Measurements from ENCODE around the gene GOLGA5.

The GOLGA5 gene

DNA sequence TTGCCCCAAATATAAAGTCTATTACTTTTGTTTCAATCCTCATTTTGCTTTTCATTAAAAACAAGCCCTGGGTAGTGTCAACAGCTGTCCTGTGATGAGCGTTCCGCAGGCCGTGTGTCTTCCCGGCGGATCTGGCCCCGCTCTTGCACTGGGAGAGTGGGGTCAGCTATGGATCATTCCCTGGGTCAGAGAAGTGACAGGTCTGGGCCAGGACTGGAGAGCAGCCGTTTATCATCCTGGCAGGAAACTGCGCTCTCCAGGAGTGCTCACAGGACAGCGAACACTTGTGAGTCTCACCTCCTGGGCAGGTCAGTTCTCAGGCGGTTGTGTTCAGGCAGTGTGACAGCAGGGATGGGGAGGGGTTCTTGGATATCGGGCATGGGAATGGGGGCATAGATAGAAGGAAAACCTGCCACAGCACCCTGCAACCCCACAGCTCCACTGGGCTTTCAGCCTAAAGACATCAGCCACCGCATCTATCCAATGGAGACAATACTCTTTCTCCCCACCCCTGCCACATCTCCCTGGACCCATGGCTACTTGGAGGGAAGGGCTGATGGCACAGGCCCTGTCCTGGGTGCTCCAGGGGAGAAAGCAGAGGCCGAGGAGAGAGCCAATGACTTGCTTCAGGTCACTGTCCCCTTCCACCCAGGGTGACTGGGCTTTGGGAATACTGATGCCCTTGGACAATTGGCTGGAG, 81.0 kb downstream of the GOLGA5 start:
- H3K4me3 ChIP-seq (ENCODE audit: low read length) = no peak overlapping the region
- no peaks in the 10 kb centered on the region for H3K9me3 ChIP-seq (ENCODE audit: control insufficient read depth, low read length)
- H3K9ac ChIP-seq (ENCODE audit: low read length) = no peak overlapping the region
- no peaks in the 10 kb centered on the region for H3K4me1 ChIP-seq (ENCODE audit: control insufficient read depth, insufficient read depth, low read length)
- no peaks in the 10 kb centered on the region for H3K36me3 ChIP-seq (ENCODE audit: control insufficient read depth, insufficient read depth, low read length)
- H3K27me3 ChIP-seq (ENCODE audit: control insufficient read depth, insufficient read depth, low read length) = peaks cover 8% of the 10 kb centered on the region

DNA sequence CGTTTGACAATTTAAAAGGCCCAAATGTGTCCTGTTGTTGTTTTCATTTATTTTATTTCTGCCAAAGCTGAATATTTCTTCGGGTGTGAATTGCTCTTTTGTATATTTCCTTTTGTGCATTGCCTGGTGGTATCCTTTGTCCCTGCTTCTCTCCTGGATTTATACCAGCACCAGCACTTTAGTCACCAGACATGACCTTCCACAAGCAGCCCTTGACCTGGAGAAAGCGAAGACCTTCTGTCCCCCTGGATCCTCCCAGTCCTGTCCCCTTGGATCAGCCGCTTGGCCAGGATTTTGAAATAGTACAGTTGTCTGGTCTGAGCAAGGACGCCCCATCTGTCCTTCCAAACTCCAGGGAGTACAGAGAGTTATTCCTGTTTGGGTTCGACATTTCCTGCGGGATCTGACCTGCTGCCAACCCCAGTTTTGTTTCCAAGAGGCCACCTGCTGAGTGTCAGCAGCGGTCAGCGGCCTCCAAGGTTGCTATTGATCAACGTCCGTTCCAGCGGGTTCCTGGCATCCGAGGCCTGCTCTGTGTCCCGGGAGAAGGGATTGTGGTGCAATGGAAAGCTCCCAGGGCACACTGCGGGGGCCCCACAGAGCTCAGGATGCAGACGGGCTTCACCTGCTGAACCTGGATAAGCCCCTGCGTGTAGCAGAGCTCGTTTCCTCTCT, 83.8 kb downstream of the GOLGA5 start:
- Histone ChIP-seq H3K9me3 (ENCODE audit: control insufficient read depth, low read length) (no peaks in the 10 kb centered on the region), H3K9ac (ENCODE audit: low read length) (no peak overlapping the region), H3K4me3 (ENCODE audit: low read length) (no peak overlapping the region), H3K4me1 (ENCODE audit: control insufficient read depth, insufficient read depth, low read length) (no peaks in the 10 kb centered on the region), H3K36me3 (ENCODE audit: control insufficient read depth, insufficient read depth, low read length) (no peaks in the 10 kb centered on the region), H3K27me3 (ENCODE audit: control insufficient read depth, insufficient read depth, low read length) (peaks cover 23% of the 10 kb centered on the region)

DNA sequence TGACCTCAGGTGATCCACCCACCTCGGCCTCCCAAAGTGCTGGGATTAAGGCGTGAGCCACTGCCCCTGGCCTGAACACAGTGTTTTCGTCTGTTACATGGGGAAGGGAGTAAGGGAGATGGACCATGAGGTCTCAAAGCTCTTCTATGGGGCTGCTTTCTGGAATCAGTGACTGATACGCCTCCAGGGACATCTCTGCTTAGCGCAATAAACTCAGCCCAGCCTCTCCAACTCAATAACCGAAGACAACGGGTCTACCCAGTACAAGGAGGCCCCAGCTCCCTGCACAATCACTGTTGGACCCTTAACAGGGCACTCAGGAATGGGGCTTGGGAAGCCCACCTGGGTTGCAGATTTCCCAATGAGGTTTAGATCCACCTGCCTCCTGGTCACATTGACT, 86.2 kb downstream of the GOLGA5 start:
- no peaks in the 10 kb centered on the region for H3K9me3 ChIP-seq (ENCODE audit: control insufficient read depth, low read length)
- H3K4me1 ChIP-seq (ENCODE audit: control insufficient read depth, insufficient read depth, low read length) = no peaks in the 10 kb centered on the region
- H3K27me3 ChIP-seq (ENCODE audit: control insufficient read depth, insufficient read depth, low read length) = peaks cover 23% of the 10 kb centered on the region
- no peaks in the 10 kb centered on the region for H3K36me3 ChIP-seq (ENCODE audit: control insufficient read depth, insufficient read depth, low read length)
- no peak overlapping the region for H3K4me3 ChIP-seq (ENCODE audit: low read length)
- H3K9ac ChIP-seq (ENCODE audit: low read length) = no peak overlapping the region

- H3K4me3 ChIP-seq (ENCODE audit: low read length) = no peak overlapping the region
- no peaks in the 10 kb centered on the region for H3K9me3 ChIP-seq (ENCODE audit: control insufficient read depth, low read length)
- no peaks in the 10 kb centered on the region for H3K4me1 ChIP-seq (ENCODE audit: control insufficient read depth, insufficient read depth, low read length)
- peaks cover 25% of the 10 kb centered on the region for H3K27me3 ChIP-seq (ENCODE audit: control insufficient read depth, insufficient read depth, low read length)
- H3K36me3 ChIP-seq (ENCODE audit: control insufficient read depth, insufficient read depth, low read length) = no peaks in the 10 kb centered on the region
- H3K9ac ChIP-seq (ENCODE audit: low read length) = no peak overlapping the region
Observed at GRCh38 chr14:92880851-92881250, 86.7 kb downstream of the GOLGA5 start.

GRCh38 chr14:92883066-92883465, 89.0 kb downstream of the GOLGA5 start:
- H3K4me3 ChIP-seq (ENCODE audit: low read length) = no peak overlapping the region
- no peaks in the 10 kb centered on the region for H3K9me3 ChIP-seq (ENCODE audit: control insufficient read depth, low read length)
- no peaks in the 10 kb centered on the region for H3K4me1 ChIP-seq (ENCODE audit: control insufficient read depth, insufficient read depth, low read length)
- no peak overlapping the region for H3K9ac ChIP-seq (ENCODE audit: low read length)
- no peaks in the 10 kb centered on the region for H3K36me3 ChIP-seq (ENCODE audit: control insufficient read depth, insufficient read depth, low read length)
- peaks cover 31% of the 10 kb centered on the region for H3K27me3 ChIP-seq (ENCODE audit: control insufficient read depth, insufficient read depth, low read length)

- peaks cover 26% of the 10 kb centered on the region for H3K27me3 ChIP-seq (ENCODE audit: control insufficient read depth, insufficient read depth, low read length)
Observed at GRCh38 chr14:92884410-92884809, 90.3 kb downstream of the GOLGA5 start.

GRCh38 chr14:92885279-92886061, 91.4 kb downstream of the GOLGA5 start:
- Histone ChIP-seq H3K4me1 (ENCODE audit: control insufficient read depth, insufficient read depth, low read length) (no peaks in the 10 kb centered on the region), H3K9me3 (ENCODE audit: control insufficient read depth, low read length) (no peaks in the 10 kb centered on the region), H3K9ac (ENCODE audit: low read length) (no peak overlapping the region), H3K4me3 (ENCODE audit: low read length) (no peak overlapping the region), H3K36me3 (ENCODE audit: control insufficient read depth, insufficient read depth, low read length) (no peaks in the 10 kb centered on the region), H3K27me3 (ENCODE audit: control insufficient read depth, insufficient read depth, low read length) (peaks cover 20% of the 10 kb centered on the region)

More at GRCh38 chr14:92884410-92884809, 90.3 kb downstream of the GOLGA5 start:
- no peaks in the 10 kb centered on the region for H3K36me3 ChIP-seq (ENCODE audit: control insufficient read depth, insufficient read depth, low read length)
- H3K4me3 ChIP-seq (ENCODE audit: low read length) = no peak overlapping the region
- H3K9ac ChIP-seq (ENCODE audit: low read length) = no peak overlapping the region
- no peaks in the 10 kb centered on the region for H3K4me1 ChIP-seq (ENCODE audit: control insufficient read depth, insufficient read depth, low read length)
- H3K9me3 ChIP-seq (ENCODE audit: control insufficient read depth, low read length) = no peaks in the 10 kb centered on the region

DNA sequence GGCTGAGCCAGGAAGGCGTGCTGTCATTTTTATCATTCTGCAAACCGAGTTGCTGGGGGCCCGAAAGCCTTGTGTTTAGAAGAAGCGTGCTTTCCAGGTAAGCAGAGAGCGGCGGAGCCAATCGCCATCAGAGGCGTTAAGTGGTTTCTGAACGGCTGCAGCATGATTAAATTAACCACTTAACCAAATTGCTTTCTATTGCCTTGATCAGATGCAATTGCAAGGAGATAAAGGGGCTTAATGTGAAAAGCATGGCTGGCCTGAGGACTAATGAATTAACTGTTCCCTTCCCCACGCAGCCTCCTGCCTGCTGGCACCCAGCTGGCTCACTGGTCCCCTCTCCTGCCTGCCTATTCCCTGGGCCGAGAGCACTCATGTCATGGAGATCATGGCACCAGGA, 92.2 kb downstream of the GOLGA5 start:
- Histone ChIP-seq H3K9me3 (ENCODE audit: control insufficient read depth, low read length) (no peaks in the 10 kb centered on the region), H3K4me3 (ENCODE audit: low read length) (no peak overlapping the region), H3K4me1 (ENCODE audit: control insufficient read depth, insufficient read depth, low read length) (no peaks in the 10 kb centered on the region), H3K36me3 (ENCODE audit: control insufficient read depth, insufficient read depth, low read length) (no peaks in the 10 kb centered on the region), H3K9ac (ENCODE audit: low read length) (no peak overlapping the region), H3K27me3 (ENCODE audit: control insufficient read depth, insufficient read depth, low read length) (peaks cover 12% of the 10 kb centered on the region)

- Histone ChIP-seq H3K36me3 (ENCODE audit: control insufficient read depth, insufficient read depth, low read length) (no peaks in the 10 kb centered on the region), H3K9ac (ENCODE audit: low read length) (no peak overlapping the region), H3K9me3 (ENCODE audit: control insufficient read depth, low read length) (no peaks in the 10 kb centered on the region), H3K4me3 (ENCODE audit: low read length) (no peak overlapping the region), H3K4me1 (ENCODE audit: control insufficient read depth, insufficient read depth, low read length) (no peaks in the 10 kb centered on the region), H3K27me3 (ENCODE audit: control insufficient read depth, insufficient read depth, low read length) (peaks cover 9% of the 10 kb centered on the region)
Observed at GRCh38 chr14:92887157-92887556, 93.1 kb downstream of the GOLGA5 start.

- Histone ChIP-seq H3K4me1 (ENCODE audit: control insufficient read depth, insufficient read depth, low read length) (no peaks in the 10 kb centered on the region), H3K4me3 (ENCODE audit: low read length) (no peak overlapping the region), H3K36me3 (ENCODE audit: control insufficient read depth, insufficient read depth, low read length) (no peaks in the 10 kb centered on the region), H3K9ac (ENCODE audit: low read length) (no peak overlapping the region), H3K9me3 (ENCODE audit: control insufficient read depth, low read length) (no peaks in the 10 kb centered on the region), H3K27me3 (ENCODE audit: control insufficient read depth, insufficient read depth, low read length) (peaks cover 9% of the 10 kb centered on the region)
Observed at GRCh38 chr14:92888896-92889295, 94.8 kb downstream of the GOLGA5 start.
